IMR-90 (cell line): ENCODE measurements around the gene COG1. TPM values are rescaled to one million over a fixed set of nuclear protein-coding genes. Genes with fewer than 3 reads are reported as not detected.

ENCODE experiments used
- ATAC-seq: fragments of 200-7000 bp; cut with Tn5 transposase; 2 replicates; pipeline ENCODE4 v1.9.1; 2020; ENCODE audit warnings: low read depth, mild to moderate bottlenecking, moderate library complexity
- BruUV-seq: library from RNA; stranded (reverse); fragments of 400-500 nt; replicated peaks from 2 replicates; lab custom pipeline; 2021; lab: Mats Ljungman, UMichigan
- CTCF ChIA-PET: fragments of 300-600 bp; formaldehyde crosslinking; extraction: SDS; loops from one replicate; lab custom pipeline; 2021; ENCODE audit warnings: antibody characterized with exemption; lab: Yijun Ruan, JAX
- POLR2A ChIA-PET: fragments of 300-600 bp; sonication (Branson Sonifier 250); formaldehyde crosslinking; loops from one replicate; lab custom pipeline; 2022; ENCODE audit warnings: antibody characterized with exemption; ENCODE audit not compliant: unreplicated experiment; lab: Charles Lee
- DNase-seq: peaks from one replicate; pipeline ENCODE4 v3.0.0; 2013
- H2AFZ ChIP-seq: replicated peaks from 2 replicates; pipeline ENCODE3; 2013; ENCODE audit warnings: low read length, mild to moderate bottlenecking; ENCODE audit not compliant: poor library complexity
- H2AK5ac ChIP-seq: 2 replicates; pipeline ENCODE4 v1.6.1; 2013; ENCODE audit warnings: low read depth, low read length, inconsistent platforms
- H2AK9ac ChIP-seq: replicated peaks from 2 replicates; pipeline ENCODE3; 2013; ENCODE audit warnings: mild to moderate bottlenecking, low read depth, low read length, moderate library complexity; ENCODE audit not compliant: poor library complexity
- H2BK120ac ChIP-seq: 2 replicates; pipeline ENCODE4 v1.6.1; 2013; ENCODE audit warnings: low read depth, low read length, inconsistent platforms
- H2BK15ac ChIP-seq: 3 replicates; pipeline ENCODE4 v1.6.1; 2013; ENCODE audit warnings: low read depth, low read length, inconsistent platforms
- H2BK20ac ChIP-seq: 2 replicates; pipeline ENCODE4 v1.6.1; 2013; ENCODE audit warnings: low read depth, mild to moderate bottlenecking, inconsistent platforms, low read length, moderate library complexity
- H2BK5ac ChIP-seq: 2 replicates; pipeline ENCODE4 v1.6.1; 2013; ENCODE audit warnings: mild to moderate bottlenecking, low read depth, low read length, inconsistent platforms; ENCODE audit not compliant: poor library complexity, severe bottlenecking
- H3K14ac ChIP-seq: replicated peaks from 2 replicates; pipeline ENCODE4 v1.6.1; 2013; ENCODE audit warnings: low read depth, low read length, inconsistent platforms
- H3K18ac ChIP-seq: 2 replicates; pipeline ENCODE4 v1.6.1; 2013; ENCODE audit warnings: low read depth, low read length, control low read depth
- H3K23ac ChIP-seq: 2 replicates; pipeline ENCODE4 v1.6.1; 2013; ENCODE audit warnings: low read depth, low read length, inconsistent platforms
- H3K27ac ChIP-seq: 2 replicates; pipeline ENCODE4 v1.5.1; 2013; ENCODE audit warnings: mild to moderate bottlenecking, control low read depth, low read length; ENCODE audit not compliant: insufficient read depth
- H3K27me3 ChIP-seq: 2 replicates; pipeline ENCODE4 v1.6.1; 2013; ENCODE audit warnings: low read length; ENCODE audit not compliant: control insufficient read depth, insufficient read depth
- H3K36me3 ChIP-seq: 2 replicates; pipeline ENCODE4 v1.6.1; 2013; ENCODE audit warnings: low read length, mixed read lengths; ENCODE audit not compliant: control insufficient read depth, insufficient read depth
- H3K4ac ChIP-seq: 2 replicates; pipeline ENCODE4 v1.6.1; 2013; ENCODE audit warnings: low read depth, low read length, inconsistent platforms
- H3K4me1 ChIP-seq: 2 replicates; pipeline ENCODE4 v1.6.1; 2013; ENCODE audit warnings: low read length, mixed read lengths; ENCODE audit not compliant: control insufficient read depth, insufficient read depth
- H3K4me2 ChIP-seq: 2 replicates; pipeline ENCODE4 v1.6.1; 2013; ENCODE audit warnings: low read depth, mild to moderate bottlenecking, control low read depth, low read length, moderate library complexity
- H3K4me3 ChIP-seq: 2 replicates; pipeline ENCODE4 v1.5.1; 2013; ENCODE audit warnings: low read depth, mild to moderate bottlenecking, control low read depth, low read length, moderate library complexity; ENCODE audit not compliant: insufficient read depth
- H3K56ac ChIP-seq: 2 replicates; pipeline ENCODE4 v1.6.1; 2013; ENCODE audit warnings: low read length, inconsistent platforms; ENCODE audit not compliant: insufficient read depth; ENCODE audit errors: extremely low read depth
- H3K79me1 ChIP-seq, 2 experiments: 2 replicates each; pipeline ENCODE4 v1.6.1; 2013; ENCODE audit warnings: low read length in 2 of 2, inconsistent platforms in 1 of 2, low read depth in 1 of 2
- H3K9ac ChIP-seq: 2 replicates; pipeline ENCODE4 v1.6.1; 2013; ENCODE audit warnings: low read depth, low read length, control low read depth
- H3K9me1 ChIP-seq: 2 replicates; pipeline ENCODE4 v1.6.1; 2013; ENCODE audit warnings: low read length, inconsistent platforms; ENCODE audit not compliant: insufficient read depth
- H3K9me3 ChIP-seq: 2 replicates; pipeline ENCODE4 v1.6.1; 2013; ENCODE audit warnings: low read length; ENCODE audit not compliant: control insufficient read depth, insufficient read depth
- H4K20me1 ChIP-seq: 2 replicates; pipeline ENCODE4 v1.6.1; 2013; ENCODE audit warnings: low read length, inconsistent platforms; ENCODE audit not compliant: insufficient read depth
- H4K5ac ChIP-seq: 2 replicates; pipeline ENCODE4 v1.6.1; 2013; ENCODE audit warnings: mild to moderate bottlenecking, low read depth, low read length, control low read depth
- H4K8ac ChIP-seq, 2 experiments: 2 replicates each; pipeline ENCODE4 v1.6.1; 2013; ENCODE audit warnings: low read depth in 2 of 2, low read length in 2 of 2, control low read depth in 1 of 2, inconsistent platforms in 1 of 2
- H4K91ac ChIP-seq: 2 replicates; pipeline ENCODE4 v1.6.1; 2013; ENCODE audit warnings: low read depth, low read length, inconsistent platforms; ENCODE audit not compliant: insufficient read depth
- BHLHE40 ChIP-seq: fragments of 150-350 bp; IDR thresholded peaks from 2 replicates; pipeline ENCODE4 v1.6.1; 2016; ENCODE audit warnings: mild to moderate bottlenecking, low read depth, low read length
- CEBPB ChIP-seq: IDR thresholded peaks from 2 replicates; pipeline ENCODE4 v1.6.1; 2012; ENCODE audit warnings: low read depth, low read length, improper control_type of control experiment
- MAFK ChIP-seq: IDR thresholded peaks from 2 replicates; pipeline ENCODE4 v1.6.1; 2012; ENCODE audit warnings: low read depth, low read length, improper control_type of control experiment
- MXI1 ChIP-seq: IDR thresholded peaks from 2 replicates; pipeline ENCODE4 v1.6.1; 2012; ENCODE audit warnings: low read depth, mild to moderate bottlenecking, low read length, moderate library complexity, borderline replicate concordance
- POLR2A ChIP-seq: IDR thresholded peaks from 2 replicates; pipeline ENCODE4 v1.6.1; 2012; ENCODE audit warnings: mild to moderate bottlenecking, low read depth, low read length
- WGBS, 2 experiments: methylation state at CpG; one replicate each; pipeline versions ENCODE4 v1.1.5 to v1.1.7; 2013; ENCODE audit warnings: missing lambda C conversion rate in 2 of 2; ENCODE audit not compliant: insufficient read length in 1 of 2; ENCODE audit errors: extremely low coverage in 2 of 2; 5-methylcytosine and 5-hydroxymethylcytosine counted together
- dilution Hi-C: fragments of 300-500 bp; cut with HindIII; formaldehyde crosslinking; loops from one replicate; pipeline ENCODE4 v1.14.3; 2018; ENCODE audit warnings: low sequenced_read_pairs; ENCODE audit not compliant: unreplicated experiment
- in situ Hi-C: fragments of 300-500 bp; cut with MboI; formaldehyde crosslinking; loops from 3 replicates; pipeline ENCODE4 v1.14.3; 2019; ENCODE audit warnings: low sequenced_read_pairs, inconsistent platforms, mixed read lengths
- intact Hi-C: fragments of 100-400 bp; cut with micrococcal nuclease; formaldehyde crosslinking; loops from 2 replicates; pipeline ENCODE4 v1.10.0; 2022
- polyA plus RNA-seq, 3 experiments: library from polyadenylated mRNA; depleted of rRNA; stranded (reverse); fragments of >200 nt; gene quantifications; 2 replicates each; pipeline ENCODE4 v1.2.3, GENCODE V29; 2012; ENCODE audit warnings: low replicate concordance in 1 of 3
- total RNA-seq: library from RNA; depleted of rRNA; stranded (reverse); fragments of >200 nt; gene quantifications from 2 replicates; pipeline ENCODE4 v1.2.3, GENCODE V29; 2012
- TF ChIP-seq, protein P1 (sequence below): conservative IDR thresholded peaks from 2 replicates; pipeline ENCODE4 v1.5.1; 2012; ENCODE audit warnings: mild to moderate bottlenecking, low read depth, low read length, improper control_type of control experiment

The COG1 gene
- total and polyA plus RNA-seq, 2 of the 4 experiments (the other 2 are of a cell fraction), result 18.3 to 35.1 TPM

DNA sequence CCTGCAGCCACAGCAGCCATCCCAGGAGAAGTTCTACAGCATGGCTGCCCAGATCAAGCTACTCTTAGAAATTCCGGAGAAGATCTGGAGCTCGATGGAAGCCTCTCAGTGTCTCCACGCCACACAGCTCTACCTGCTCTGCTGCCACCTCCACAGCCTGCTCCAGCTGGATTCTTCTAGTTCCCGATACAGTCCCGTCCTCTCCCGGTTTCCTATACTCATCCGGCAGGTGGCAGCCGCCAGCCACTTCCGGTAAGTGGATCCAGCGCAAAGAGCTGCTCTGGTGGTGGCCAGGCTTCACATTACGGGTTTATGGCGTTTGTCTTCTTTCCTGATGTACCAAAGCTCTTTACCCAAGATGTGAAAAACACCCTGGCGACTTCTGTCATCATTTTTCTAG is 3.6 kb downstream of the COG1 start:
- Histone ChIP-seq H2BK20ac (no peak overlapping the region), H3K9me1 (peaks cover 18% of the 10 kb centered on the region), H2BK120ac (no peak overlapping the region), H3K23ac (no peak overlapping the region), H2AK5ac (no peak overlapping the region), H3K14ac (no peak overlapping the region), H3K27ac (no peak overlapping the region), H3K27me3 (no peaks in the 10 kb centered on the region), H2BK5ac (no peak overlapping the region), H4K5ac (no peak overlapping the region), H3K36me3 (peaks cover 54% of the 10 kb centered on the region), H2AFZ (no peak overlapping the region), H3K79me1 (peaks cover 45 to 86% of the 10 kb centered on the region in 2 experiments), H2BK15ac (no peak overlapping the region), H4K20me1 (peaks cover 22% of the 10 kb centered on the region), H4K91ac (no peak overlapping the region), H3K18ac (no peak overlapping the region), H2AK9ac (no peak overlapping the region), H3K9ac (no peak overlapping the region), H3K9me3 (no peaks in the 10 kb centered on the region), H3K4ac (no peak overlapping the region), H3K4me2 (no peak overlapping the region), H3K4me3 (no peak overlapping the region), H3K4me1 (peaks cover 5% of the 10 kb centered on the region), H3K56ac (no peak overlapping the region), H4K8ac (no peak overlapping the region)
- TF ChIP-seq POLR2A (no peak), MAFK (no peak), CEBPB (no peak), BHLHE40 (no peak), MXI1 (no peak)
- TF ChIP-seq, protein P1, sequence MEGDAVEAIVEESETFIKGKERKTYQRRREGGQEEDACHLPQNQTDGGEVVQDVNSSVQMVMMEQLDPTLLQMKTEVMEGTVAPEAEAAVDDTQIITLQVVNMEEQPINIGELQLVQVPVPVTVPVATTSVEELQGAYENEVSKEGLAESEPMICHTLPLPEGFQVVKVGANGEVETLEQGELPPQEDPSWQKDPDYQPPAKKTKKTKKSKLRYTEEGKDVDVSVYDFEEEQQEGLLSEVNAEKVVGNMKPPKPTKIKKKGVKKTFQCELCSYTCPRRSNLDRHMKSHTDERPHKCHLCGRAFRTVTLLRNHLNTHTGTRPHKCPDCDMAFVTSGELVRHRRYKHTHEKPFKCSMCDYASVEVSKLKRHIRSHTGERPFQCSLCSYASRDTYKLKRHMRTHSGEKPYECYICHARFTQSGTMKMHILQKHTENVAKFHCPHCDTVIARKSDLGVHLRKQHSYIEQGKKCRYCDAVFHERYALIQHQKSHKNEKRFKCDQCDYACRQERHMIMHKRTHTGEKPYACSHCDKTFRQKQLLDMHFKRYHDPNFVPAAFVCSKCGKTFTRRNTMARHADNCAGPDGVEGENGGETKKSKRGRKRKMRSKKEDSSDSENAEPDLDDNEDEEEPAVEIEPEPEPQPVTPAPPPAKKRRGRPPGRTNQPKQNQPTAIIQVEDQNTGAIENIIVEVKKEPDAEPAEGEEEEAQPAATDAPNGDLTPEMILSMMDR, result peak; percentile 20; the same call in 1 of the 2 replicates
- intact Hi-C loops (no loop called here), dilution Hi-C loops (no loop called here), in situ Hi-C loops (no loop called here)
- no TSS peak for BruUV-seq
- ATAC-seq (no peak), DNase-seq (no peak)
- ChIA-PET POLR2A (no interaction called here), CTCF (interaction anchor here (0.6 to 0.8 kb wide), 4 partner anchors 12 to 471 kb away, joined by 3 to 4 read pairs (median 3); no protein-coding TSS in a partner anchor)
- WGBS, 2 experiments, result 90% methylated on average over 7 of the region's 13 CpGs; no CpG with 5 or more reads in 1 of the 2 experiments
